NT2/D1 (cell line): Measurements from ENCODE around the gene WNT3A.

Experiments
- DNase-seq: peaks from one replicate; pipeline ENCODE4 v3.0.0-alpha.2; 2011; ENCODE audit warnings: low read depth, low spot score
- H3K27me3 ChIP-seq: 2 replicates; pipeline ENCODE4 v1.6.0; 2011; ENCODE audit warnings: mild to moderate bottlenecking; ENCODE audit not compliant: insufficient read length, insufficient read depth
- H3K36me3 ChIP-seq: 2 replicates; pipeline ENCODE4 v1.6.1; 2011; ENCODE audit warnings: mild to moderate bottlenecking, low read length, mixed read lengths; ENCODE audit not compliant: insufficient read depth, insufficient read length
- H3K4me1 ChIP-seq: 2 replicates; pipeline ENCODE4 v1.5.1; 2011; ENCODE audit not compliant: insufficient read depth, insufficient read length
- H3K4me3 ChIP-seq: 2 replicates; pipeline ENCODE4 v1.5.1; 2011; ENCODE audit warnings: low read depth; ENCODE audit not compliant: insufficient read length
- H3K9ac ChIP-seq: 2 replicates; pipeline ENCODE4 v1.6.0; 2011; ENCODE audit warnings: low read depth; ENCODE audit not compliant: insufficient read length
- H3K9me3 ChIP-seq: 2 replicates; pipeline ENCODE4 v1.5.1; 2011; ENCODE audit warnings: mild to moderate bottlenecking, low read length; ENCODE audit not compliant: insufficient read depth
- SUZ12 ChIP-seq: IDR thresholded peaks from 2 replicates; pipeline ENCODE4 v1.6.1; 2011; ENCODE audit not compliant: insufficient read length, insufficient read depth; ENCODE audit errors: extremely low read depth
- YY1 ChIP-seq: IDR thresholded peaks from 2 replicates; pipeline ENCODE4 v1.6.1; 2011; ENCODE audit not compliant: insufficient read length, insufficient read depth
- ZNF274 ChIP-seq: IDR thresholded peaks from 2 replicates; pipeline ENCODE4 v1.6.1; 2011; ENCODE audit warnings: mild to moderate bottlenecking, low read depth, low read length

WNT3A gene

GRCh38 chr1:228012555-228012954 is 5.8 kb downstream of the WNT3A start:
- Histone ChIP-seq H3K9ac (no peak overlapping the region), H3K27me3 (peaks cover 61% of the 10 kb centered on the region)

GRCh38 chr1:228013131-228013934 is 6.5 kb downstream of the WNT3A start:
- DNase-seq: no peak
- H3K27me3 ChIP-seq: peaks cover 53% of the 10 kb centered on the region

More at GRCh38 chr1:228012555-228012954, 5.8 kb downstream of the WNT3A start:
- Histone ChIP-seq H3K9me3 (no peaks in the 10 kb centered on the region), H3K36me3 (no peaks in the 10 kb centered on the region), H3K4me3 (no peak overlapping the region), H3K4me1 (peaks cover 19% of the 10 kb centered on the region)
- DNase-seq: no peak
- no peak for TF ChIP-seq SUZ12
- no peak for TF ChIP-seq YY1
- TF ChIP-seq ZNF274: no peak

GRCh38 chr1:228013935-228014930 is 7.4 kb downstream of the WNT3A start:
- no peaks in the 10 kb centered on the region for H3K36me3 ChIP-seq
- DNase-seq: no peak
- H3K9ac ChIP-seq: no peak overlapping the region
- H3K9me3 ChIP-seq: no peaks in the 10 kb centered on the region
- TF ChIP-seq SUZ12: no peak
- TF ChIP-seq YY1: no peak
- TF ChIP-seq ZNF274: no peak
- no peak overlapping the region for H3K4me3 ChIP-seq
- H3K27me3 ChIP-seq: peaks cover 44% of the 10 kb centered on the region
- H3K4me1 ChIP-seq: peaks cover 19% of the 10 kb centered on the region

More at GRCh38 chr1:228013131-228013934, 6.5 kb downstream of the WNT3A start:
- TF ChIP-seq YY1 (no peak), SUZ12 (no peak), ZNF274 (no peak)
- H3K36me3 ChIP-seq: no peaks in the 10 kb centered on the region
- H3K4me1 ChIP-seq: peaks cover 19% of the 10 kb centered on the region
- H3K9me3 ChIP-seq: no peaks in the 10 kb centered on the region
- no peak overlapping the region for H3K9ac ChIP-seq
- H3K4me3 ChIP-seq: no peak overlapping the region

- H3K27me3 ChIP-seq: peaks cover 31% of the 10 kb centered on the region
- H3K9me3 ChIP-seq: no peaks in the 10 kb centered on the region
- H3K9ac ChIP-seq: no peak overlapping the region
- H3K36me3 ChIP-seq: no peaks in the 10 kb centered on the region
- no peak overlapping the region for H3K4me3 ChIP-seq
- no peak for TF ChIP-seq YY1
- TF ChIP-seq ZNF274: no peak
- TF ChIP-seq SUZ12: no peak
- peaks cover 15% of the 10 kb centered on the region for H3K4me1 ChIP-seq
- no peak for DNase-seq
These were observed 8.7 kb downstream of the WNT3A start for GRCh38 chr1:228015276-228016180.

GRCh38 chr1:228016181-228016510 is 9.3 kb downstream of the WNT3A start:
- H3K4me3 ChIP-seq: no peak overlapping the region
- H3K27me3 ChIP-seq: peaks cover 27% of the 10 kb centered on the region
- TF ChIP-seq SUZ12 (no peak), ZNF274 (no peak), YY1 (no peak)
- H3K36me3 ChIP-seq: no peaks in the 10 kb centered on the region
- peaks cover 11% of the 10 kb centered on the region for H3K4me1 ChIP-seq
- no peak overlapping the region for H3K9ac ChIP-seq
- no peaks in the 10 kb centered on the region for H3K9me3 ChIP-seq
- no peak for DNase-seq

GRCh38 chr1:228016653-228017355 is 10.0 kb downstream of the WNT3A start:
- Histone ChIP-seq H3K36me3 (no peaks in the 10 kb centered on the region), H3K27me3 (peaks cover 20% of the 10 kb centered on the region), H3K9me3 (no peaks in the 10 kb centered on the region), H3K9ac (no peak overlapping the region), H3K4me3 (no peak overlapping the region), H3K4me1 (peaks cover 11% of the 10 kb centered on the region)
- no peak for TF ChIP-seq SUZ12
- no peak for TF ChIP-seq YY1
- no peak for TF ChIP-seq ZNF274
- DNase-seq: no peak
